ENCODE data around the gene CCDC9. TPM values are rescaled to one million over a fixed set of nuclear protein-coding genes. Genes with fewer than 3 reads are reported as not detected.

CCDC9 gene
- total and polyA plus RNA-seq, 2 of the 13 experiments (the other 11 are each of a cell fraction or from before 2014, with no cell fraction given) = 2.9 to 6.3 TPM

GRCh38 chr19:47227352-47228167 lies 28.8 kb upstream of the CCDC9 start (continued):
- TF ChIP-seq, protein P1, sequence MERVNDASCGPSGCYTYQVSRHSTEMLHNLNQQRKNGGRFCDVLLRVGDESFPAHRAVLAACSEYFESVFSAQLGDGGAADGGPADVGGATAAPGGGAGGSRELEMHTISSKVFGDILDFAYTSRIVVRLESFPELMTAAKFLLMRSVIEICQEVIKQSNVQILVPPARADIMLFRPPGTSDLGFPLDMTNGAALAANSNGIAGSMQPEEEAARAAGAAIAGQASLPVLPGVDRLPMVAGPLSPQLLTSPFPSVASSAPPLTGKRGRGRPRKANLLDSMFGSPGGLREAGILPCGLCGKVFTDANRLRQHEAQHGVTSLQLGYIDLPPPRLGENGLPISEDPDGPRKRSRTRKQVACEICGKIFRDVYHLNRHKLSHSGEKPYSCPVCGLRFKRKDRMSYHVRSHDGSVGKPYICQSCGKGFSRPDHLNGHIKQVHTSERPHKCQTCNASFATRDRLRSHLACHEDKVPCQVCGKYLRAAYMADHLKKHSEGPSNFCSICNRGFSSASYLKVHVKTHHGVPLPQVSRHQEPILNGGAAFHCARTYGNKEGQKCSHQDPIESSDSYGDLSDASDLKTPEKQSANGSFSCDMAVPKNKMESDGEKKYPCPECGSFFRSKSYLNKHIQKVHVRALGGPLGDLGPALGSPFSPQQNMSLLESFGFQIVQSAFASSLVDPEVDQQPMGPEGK (CRISPR knock-in tag; IDR thresholded peaks at IDR 0.05) = peak; percentile 92
- TF ChIP-seq XRCC5 (optimal IDR thresholded peaks at IDR 0.05; ENCODE audit: low read length) (peak; percentile 77), FOXO4 (CRISPR knock-in tag; conservative IDR thresholded peaks at IDR 0.05) (no peak), ZHX2 (IDR thresholded peaks at IDR 0.05; ENCODE audit: low read depth) (peak; percentile 43; the same call in 1 of the 2 replicates), ZHX2 (CRISPR knock-in tag; IDR thresholded peaks at IDR 0.05; ENCODE audit: borderline replicate concordance) (no peak), BRCA1 (CRISPR knock-in tag; IDR thresholded peaks at IDR 0.05) (peak; percentile 54; the same call in 1 of the 2 replicates), HOXA5 (CRISPR knock-in tag; IDR thresholded peaks at IDR 0.05) (no peak), ZNF484 (CRISPR knock-in tag; IDR thresholded peaks at IDR 0.05; ENCODE audit: borderline replicate concordance, low read depth) (no peak), ADNP (CRISPR knock-in tag; IDR thresholded peaks at IDR 0.05) (peak; percentile 85; the same call in 1 of the 2 replicates), ZNF607 (CRISPR knock-in tag; IDR thresholded peaks at IDR 0.05; ENCODE audit: borderline replicate concordance) (no peak), NFE2 (CRISPR knock-in tag; IDR thresholded peaks at IDR 0.05) (no peak)
- TF ChIP-seq, protein P2, sequence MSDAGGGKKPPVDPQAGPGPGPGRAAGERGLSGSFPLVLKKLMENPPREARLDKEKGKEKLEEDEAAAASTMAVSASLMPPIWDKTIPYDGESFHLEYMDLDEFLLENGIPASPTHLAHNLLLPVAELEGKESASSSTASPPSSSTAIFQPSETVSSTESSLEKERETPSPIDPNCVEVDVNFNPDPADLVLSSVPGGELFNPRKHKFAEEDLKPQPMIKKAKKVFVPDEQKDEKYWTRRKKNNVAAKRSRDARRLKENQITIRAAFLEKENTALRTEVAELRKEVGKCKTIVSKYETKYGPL (CRISPR knock-in tag; IDR thresholded peaks at IDR 0.05) = no peak
- TF ChIP-seq, protein P3, sequence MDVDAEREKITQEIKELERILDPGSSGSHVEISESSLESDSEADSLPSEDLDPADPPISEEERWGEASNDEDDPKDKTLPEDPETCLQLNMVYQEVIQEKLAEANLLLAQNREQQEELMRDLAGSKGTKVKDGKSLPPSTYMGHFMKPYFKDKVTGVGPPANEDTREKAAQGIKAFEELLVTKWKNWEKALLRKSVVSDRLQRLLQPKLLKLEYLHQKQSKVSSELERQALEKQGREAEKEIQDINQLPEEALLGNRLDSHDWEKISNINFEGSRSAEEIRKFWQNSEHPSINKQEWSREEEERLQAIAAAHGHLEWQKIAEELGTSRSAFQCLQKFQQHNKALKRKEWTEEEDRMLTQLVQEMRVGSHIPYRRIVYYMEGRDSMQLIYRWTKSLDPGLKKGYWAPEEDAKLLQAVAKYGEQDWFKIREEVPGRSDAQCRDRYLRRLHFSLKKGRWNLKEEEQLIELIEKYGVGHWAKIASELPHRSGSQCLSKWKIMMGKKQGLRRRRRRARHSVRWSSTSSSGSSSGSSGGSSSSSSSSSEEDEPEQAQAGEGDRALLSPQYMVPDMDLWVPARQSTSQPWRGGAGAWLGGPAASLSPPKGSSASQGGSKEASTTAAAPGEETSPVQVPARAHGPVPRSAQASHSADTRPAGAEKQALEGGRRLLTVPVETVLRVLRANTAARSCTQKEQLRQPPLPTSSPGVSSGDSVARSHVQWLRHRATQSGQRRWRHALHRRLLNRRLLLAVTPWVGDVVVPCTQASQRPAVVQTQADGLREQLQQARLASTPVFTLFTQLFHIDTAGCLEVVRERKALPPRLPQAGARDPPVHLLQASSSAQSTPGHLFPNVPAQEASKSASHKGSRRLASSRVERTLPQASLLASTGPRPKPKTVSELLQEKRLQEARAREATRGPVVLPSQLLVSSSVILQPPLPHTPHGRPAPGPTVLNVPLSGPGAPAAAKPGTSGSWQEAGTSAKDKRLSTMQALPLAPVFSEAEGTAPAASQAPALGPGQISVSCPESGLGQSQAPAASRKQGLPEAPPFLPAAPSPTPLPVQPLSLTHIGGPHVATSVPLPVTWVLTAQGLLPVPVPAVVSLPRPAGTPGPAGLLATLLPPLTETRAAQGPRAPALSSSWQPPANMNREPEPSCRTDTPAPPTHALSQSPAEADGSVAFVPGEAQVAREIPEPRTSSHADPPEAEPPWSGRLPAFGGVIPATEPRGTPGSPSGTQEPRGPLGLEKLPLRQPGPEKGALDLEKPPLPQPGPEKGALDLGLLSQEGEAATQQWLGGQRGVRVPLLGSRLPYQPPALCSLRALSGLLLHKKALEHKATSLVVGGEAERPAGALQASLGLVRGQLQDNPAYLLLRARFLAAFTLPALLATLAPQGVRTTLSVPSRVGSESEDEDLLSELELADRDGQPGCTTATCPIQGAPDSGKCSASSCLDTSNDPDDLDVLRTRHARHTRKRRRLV (CRISPR knock-in tag; IDR thresholded peaks at IDR 0.05) = no peak
